Measurements from ENCODE around the gene ATP6V1B1.

GRCh38 chr2:70893186-70893585 is 42.5 kb upstream of the ATP6V1B1 start:
- TF ChIP-seq CTCF (IDR thresholded peaks at IDR 0.05) (no peak), POLR2A (IDR thresholded peaks at IDR 0.05) (no peak)
